A549 treated with Hydrocortisone at 1 μM for 4 hours (cell line): ENCODE measurements around the gene TSKU. TPM values are rescaled to one million over a fixed set of nuclear protein-coding genes. Genes with fewer than 3 reads are reported as not detected.

Source experiments
- total RNA-seq: library from RNA; stranded (reverse); fragments of 200-300 nt; extraction: Qiagen RNA extraction; gene quantifications from 5 replicates; pipeline ENCODE4 v1.2.3, GENCODE V29; 2022

Gene TSKU, protein sequence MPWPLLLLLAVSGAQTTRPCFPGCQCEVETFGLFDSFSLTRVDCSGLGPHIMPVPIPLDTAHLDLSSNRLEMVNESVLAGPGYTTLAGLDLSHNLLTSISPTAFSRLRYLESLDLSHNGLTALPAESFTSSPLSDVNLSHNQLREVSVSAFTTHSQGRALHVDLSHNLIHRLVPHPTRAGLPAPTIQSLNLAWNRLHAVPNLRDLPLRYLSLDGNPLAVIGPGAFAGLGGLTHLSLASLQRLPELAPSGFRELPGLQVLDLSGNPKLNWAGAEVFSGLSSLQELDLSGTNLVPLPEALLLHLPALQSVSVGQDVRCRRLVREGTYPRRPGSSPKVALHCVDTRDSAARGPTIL
- 134 to 145 TPM (median 138 TPM) in 5 replicates for total RNA-seq

GRCh38 chr11:76783294-76783895 is at the start of gene TSKU:
TSKU (plus strand) TSS chr11:76783356; CDS start chr11:76795617, 12,261 bp downstream.

Other genes starting within 250 kb of the TSKU start
- gene LRRC32, start 112.6 kb upstream of the TSKU start, total RNA-seq = 0.17 to 0.23 TPM (median 0.21 TPM) in 5 replicates
- 13.7 to 21.0 TPM (median 17.3 TPM) in 5 replicates for gene ACER3, start 77.6 kb downstream of the TSKU start, total RNA-seq